GM23338 (cell line): ENCODE measurements around the gene EFR3B. TPM values are rescaled to one million over a fixed set of nuclear protein-coding genes. Genes with fewer than 3 reads are reported as not detected.

ENCODE experiments used
- ATAC-seq: fragments of 200-7000 bp; cut with Tn5 transposase; 3 replicates; pipeline ENCODE4 v1.9.1; 2020
- DNase-seq: peaks from one replicate; pipeline ENCODE4 v3.0.0-alpha.2; 2015; ENCODE audit warnings: low spot score
- H2AFZ ChIP-seq: fragments of 200-600 bp; sonication (generic); 2 replicates; pipeline ENCODE4 v1.8.0; 2016; ENCODE audit warnings: antibody characterized with exemption, mild to moderate bottlenecking, moderate library complexity
- H3F3A ChIP-seq: fragments of 200-600 bp; sonication (generic); replicated peaks from 2 replicates; pipeline ENCODE4 v1.8.0; 2017; ENCODE audit warnings: antibody characterized with exemption, mixed run types, low read depth
- H3K27ac ChIP-seq: fragments of 200-600 bp; sonication (generic); 2 replicates; pipeline ENCODE4 v1.6.1; 2016; ENCODE audit warnings: low read depth
- H3K27me3 ChIP-seq: fragments of 200-600 bp; sonication (generic); 2 replicates; pipeline ENCODE4 v1.8.0; 2016; ENCODE audit warnings: mild to moderate bottlenecking, mixed run types, moderate library complexity; ENCODE audit not compliant: insufficient read depth
- H3K36me3 ChIP-seq: fragments of 200-600 bp; sonication (generic); 2 replicates; pipeline ENCODE4 v1.8.0; 2016; ENCODE audit warnings: mild to moderate bottlenecking; ENCODE audit not compliant: insufficient read depth
- H3K4me1 ChIP-seq: fragments of 200-600 bp; sonication (generic); 2 replicates; pipeline ENCODE4 v1.8.0; 2016; ENCODE audit warnings: mild to moderate bottlenecking, moderate library complexity; ENCODE audit not compliant: insufficient read depth
- H3K4me2 ChIP-seq: fragments of 200-600 bp; sonication (generic); 2 replicates; pipeline ENCODE4 v1.7.1; 2017; ENCODE audit warnings: mixed run types
- H3K4me3 ChIP-seq: fragments of 200-600 bp; sonication (generic); 2 replicates; pipeline ENCODE4 v1.6.1; 2016; ENCODE audit warnings: mixed run types
- H3K79me2 ChIP-seq: fragments of 200-600 bp; sonication (generic); replicated peaks from 2 replicates; pipeline ENCODE4 v1.8.0; 2017; ENCODE audit warnings: mild to moderate bottlenecking; ENCODE audit not compliant: insufficient read depth
- H3K9me2 ChIP-seq: fragments of 200-600 bp; sonication (generic); 2 replicates; pipeline ENCODE4 v1.8.0; 2017; ENCODE audit not compliant: insufficient read depth
- H4K20me1 ChIP-seq: fragments of 200-600 bp; sonication (generic); replicated peaks from 2 replicates; pipeline ENCODE4 v1.8.0; 2017; ENCODE audit warnings: mild to moderate bottlenecking; ENCODE audit not compliant: insufficient read depth
- H3K27ac Mint-ChIP-seq: 2 replicates; pipeline ENCODE4 v1.8.0; 2020; ENCODE audit warnings: inconsistent platforms, mild to moderate bottlenecking, moderate library complexity, mixed read lengths
- H3K27me3 Mint-ChIP-seq: 3 replicates; pipeline ENCODE4 v1.8.0; 2022; ENCODE audit warnings: low read depth, mild to moderate bottlenecking, moderate library complexity, mixed read lengths, inconsistent platforms; ENCODE audit not compliant: insufficient read depth, poor library complexity
- H3K36me3 Mint-ChIP-seq: 3 replicates; pipeline ENCODE4 v1.8.0; 2021; ENCODE audit warnings: low read depth, mild to moderate bottlenecking, inconsistent platforms, moderate library complexity, mixed read lengths
- H3K4me1 Mint-ChIP-seq: 3 replicates; pipeline ENCODE4 v1.8.0; 2020; ENCODE audit warnings: mild to moderate bottlenecking, inconsistent platforms, mixed read lengths
- H3K4me3 Mint-ChIP-seq: 3 replicates; pipeline ENCODE4 v1.8.0; 2021; ENCODE audit warnings: moderate library complexity, mild to moderate bottlenecking, inconsistent platforms, mixed read lengths
- H3K9me3 Mint-ChIP-seq: 3 replicates; pipeline ENCODE4 v1.8.0; 2020; ENCODE audit warnings: moderate library complexity, mild to moderate bottlenecking, inconsistent platforms, mixed read lengths
- CREB1 ChIP-seq: fragments of 250-450 bp; sonication (Bioruptor Pico); IDR thresholded peaks from 2 replicates; pipeline ENCODE4 v1.5.0; 2020; ENCODE audit warnings: low read depth, mild to moderate bottlenecking, moderate library complexity
- EZH2 ChIP-seq: fragments of 200-600 bp; sonication (generic); IDR thresholded peaks from one replicate; pipeline ENCODE4 v1.8.0; 2017; ENCODE audit warnings: antibody characterized with exemption, mild to moderate bottlenecking, low read depth; ENCODE audit not compliant: unreplicated experiment
- EZH2phosphoT487 ChIP-seq: fragments of 200-600 bp; sonication (generic); IDR thresholded peaks from one replicate; pipeline ENCODE4 v1.8.1; 2018; ENCODE audit warnings: antibody characterized with exemption; ENCODE audit not compliant: unreplicated experiment
- POLR2AphosphoS5 ChIP-seq: IDR thresholded peaks from 2 replicates; pipeline ENCODE4 v1.6.1; 2016; ENCODE audit warnings: antibody characterized with exemption, low read depth
- ZNF331 ChIP-seq: fragments of 250-450 bp; sonication (Bioruptor Pico); IDR thresholded peaks from 2 replicates; pipeline ENCODE4 v1.5.0; 2020; ENCODE audit warnings: low read depth, mild to moderate bottlenecking, moderate library complexity
- polyA plus RNA-seq: library from polyadenylated mRNA; unstranded; fragments of >200 nt; fragmentation: Nextera tagmentation; extraction: Ambion mirVana; gene quantifications from 2 replicates; pipeline ENCODE4 v1.2.1, GENCODE V29; 2016
- total RNA-seq: library from RNA; depleted of rRNA; stranded (reverse); fragments of >200 nt; shearing (Covaris generic); gene quantifications from 2 replicates; pipeline ENCODE4 v1.2.3, GENCODE V29; 2014
- TF ChIP-seq, protein P1 (sequence below): IDR thresholded peaks from one replicate; pipeline ENCODE4 v1.6.1; 2018; ENCODE audit warnings: antibody characterized with exemption; ENCODE audit not compliant: unreplicated experiment
- TF ChIP-seq, protein P2 (sequence below): IDR thresholded peaks from 2 replicates; pipeline ENCODE4 v1.6.1; 2016; ENCODE audit warnings: antibody characterized with exemption

EFR3B gene
- total and polyA plus RNA-seq, 2 experiments from 2014 or later, result 3.3 to 10.7 TPM

DNA sequence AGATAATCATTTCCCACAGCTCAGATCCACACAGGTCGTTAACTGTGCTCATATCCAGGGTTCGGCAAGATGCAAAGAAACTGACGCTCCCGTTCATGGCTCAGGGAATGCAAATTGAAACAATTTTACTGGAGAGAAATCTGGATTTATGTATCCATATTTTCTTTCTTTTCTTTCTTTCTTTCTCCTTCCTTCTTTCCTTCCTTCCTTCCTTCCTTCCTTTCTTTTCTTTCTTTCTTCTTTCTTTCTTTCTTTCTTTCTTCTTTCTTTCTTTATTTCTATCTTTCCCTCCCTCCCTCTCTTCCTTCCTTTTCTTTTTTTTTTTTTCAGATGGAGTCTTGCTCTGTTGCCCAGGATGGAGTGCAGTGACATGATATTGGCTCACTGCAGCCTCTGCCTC, 146.5 kb downstream of the EFR3B start:
- Histone ChIP-seq H2AFZ (no peak overlapping the region), H3K4me3 (no peak overlapping the region), H3K79me2 (no peaks in the 10 kb centered on the region), H3F3A (no peaks in the 10 kb centered on the region), H3K9me2 (no peaks in the 10 kb centered on the region), H4K20me1 (no peaks in the 10 kb centered on the region), H3K36me3 (no peaks in the 10 kb centered on the region), H3K27me3 (no peaks in the 10 kb centered on the region), H3K27ac (no peak overlapping the region), H3K4me1 (no peaks in the 10 kb centered on the region; the same call in 1 of the 2 replicates), H3K4me2 (no peak overlapping the region)
- Mint-ChIP-seq H3K9me3 (no peaks in the 10 kb centered on the region), H3K27ac (no peak overlapping the region), H3K27me3 (peaks cover 6% of the 10 kb centered on the region), H3K4me3 (no peak overlapping the region), H3K36me3 (no peaks in the 10 kb centered on the region), H3K4me1 (peaks cover 5% of the 10 kb centered on the region; the same call in 2 of the 3 replicates)
- no peak for DNase-seq
- TF ChIP-seq CREB1 (CRISPR knock-in tag) (no peak), EZH2phosphoT487 (no peak), ZNF331 (CRISPR knock-in tag) (no peak), POLR2AphosphoS5 (no peak)
- TF ChIP-seq, protein P1, sequence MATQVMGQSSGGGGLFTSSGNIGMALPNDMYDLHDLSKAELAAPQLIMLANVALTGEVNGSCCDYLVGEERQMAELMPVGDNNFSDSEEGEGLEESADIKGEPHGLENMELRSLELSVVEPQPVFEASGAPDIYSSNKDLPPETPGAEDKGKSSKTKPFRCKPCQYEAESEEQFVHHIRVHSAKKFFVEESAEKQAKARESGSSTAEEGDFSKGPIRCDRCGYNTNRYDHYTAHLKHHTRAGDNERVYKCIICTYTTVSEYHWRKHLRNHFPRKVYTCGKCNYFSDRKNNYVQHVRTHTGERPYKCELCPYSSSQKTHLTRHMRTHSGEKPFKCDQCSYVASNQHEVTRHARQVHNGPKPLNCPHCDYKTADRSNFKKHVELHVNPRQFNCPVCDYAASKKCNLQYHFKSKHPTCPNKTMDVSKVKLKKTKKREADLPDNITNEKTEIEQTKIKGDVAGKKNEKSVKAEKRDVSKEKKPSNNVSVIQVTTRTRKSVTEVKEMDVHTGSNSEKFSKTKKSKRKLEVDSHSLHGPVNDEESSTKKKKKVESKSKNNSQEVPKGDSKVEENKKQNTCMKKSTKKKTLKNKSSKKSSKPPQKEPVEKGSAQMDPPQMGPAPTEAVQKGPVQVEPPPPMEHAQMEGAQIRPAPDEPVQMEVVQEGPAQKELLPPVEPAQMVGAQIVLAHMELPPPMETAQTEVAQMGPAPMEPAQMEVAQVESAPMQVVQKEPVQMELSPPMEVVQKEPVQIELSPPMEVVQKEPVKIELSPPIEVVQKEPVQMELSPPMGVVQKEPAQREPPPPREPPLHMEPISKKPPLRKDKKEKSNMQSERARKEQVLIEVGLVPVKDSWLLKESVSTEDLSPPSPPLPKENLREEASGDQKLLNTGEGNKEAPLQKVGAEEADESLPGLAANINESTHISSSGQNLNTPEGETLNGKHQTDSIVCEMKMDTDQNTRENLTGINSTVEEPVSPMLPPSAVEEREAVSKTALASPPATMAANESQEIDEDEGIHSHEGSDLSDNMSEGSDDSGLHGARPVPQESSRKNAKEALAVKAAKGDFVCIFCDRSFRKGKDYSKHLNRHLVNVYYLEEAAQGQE, result no peak
- TF ChIP-seq, protein P2, sequence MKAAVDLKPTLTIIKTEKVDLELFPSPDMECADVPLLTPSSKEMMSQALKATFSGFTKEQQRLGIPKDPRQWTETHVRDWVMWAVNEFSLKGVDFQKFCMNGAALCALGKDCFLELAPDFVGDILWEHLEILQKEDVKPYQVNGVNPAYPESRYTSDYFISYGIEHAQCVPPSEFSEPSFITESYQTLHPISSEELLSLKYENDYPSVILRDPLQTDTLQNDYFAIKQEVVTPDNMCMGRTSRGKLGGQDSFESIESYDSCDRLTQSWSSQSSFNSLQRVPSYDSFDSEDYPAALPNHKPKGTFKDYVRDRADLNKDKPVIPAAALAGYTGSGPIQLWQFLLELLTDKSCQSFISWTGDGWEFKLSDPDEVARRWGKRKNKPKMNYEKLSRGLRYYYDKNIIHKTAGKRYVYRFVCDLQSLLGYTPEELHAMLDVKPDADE, result no peak
- no peak for ATAC-seq

DNA sequence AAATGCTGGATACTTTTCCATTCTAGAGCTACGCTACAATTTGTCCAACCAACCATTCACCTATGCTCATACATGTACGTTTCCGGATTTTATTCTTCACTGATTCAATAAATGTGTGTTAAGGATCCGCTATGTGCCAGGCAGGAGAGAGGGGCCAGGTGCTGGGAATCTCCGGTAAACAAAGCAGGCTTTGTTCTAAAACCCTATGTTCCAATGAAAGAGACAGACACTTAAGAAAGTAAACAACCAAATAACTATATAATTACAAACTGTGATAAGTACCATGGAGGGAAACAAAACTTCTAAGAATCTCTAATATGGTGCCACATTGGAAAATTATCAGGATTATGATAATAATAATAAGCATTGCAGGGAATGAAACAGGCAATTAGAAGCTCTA, 148.7 kb downstream of the EFR3B start:
- no peak overlapping the region; the same call in 1 of the 2 replicates for H3K27ac Mint-ChIP-seq
- Histone ChIP-seq H3K4me1 (no peaks in the 10 kb centered on the region; the same call in 1 of the 2 replicates), H4K20me1 (no peaks in the 10 kb centered on the region), H2AFZ (no peak overlapping the region), H3K27ac (no peak overlapping the region), H3F3A (no peaks in the 10 kb centered on the region), H3K4me3 (no peak overlapping the region), H3K9me2 (no peaks in the 10 kb centered on the region), H3K27me3 (no peaks in the 10 kb centered on the region), H3K36me3 (no peaks in the 10 kb centered on the region), H3K4me2 (no peak overlapping the region), H3K79me2 (no peaks in the 10 kb centered on the region)
- ATAC-seq (no peak), DNase-seq (no peak)
- H3K4me1 Mint-ChIP-seq, result peaks cover 5% of the 10 kb centered on the region; the same call in 2 of the 3 replicates
- H3K27me3 Mint-ChIP-seq, result peaks cover 8% of the 10 kb centered on the region
- H3K9me3 Mint-ChIP-seq, result no peaks in the 10 kb centered on the region
- H3K4me3 Mint-ChIP-seq, result no peak overlapping the region
- H3K36me3 Mint-ChIP-seq, result no peaks in the 10 kb centered on the region
- no peak for TF ChIP-seq EZH2
- TF ChIP-seq, protein P2, result no peak
- no peak for TF ChIP-seq EZH2phosphoT487
- no peak for TF ChIP-seq ZNF331 (CRISPR knock-in tag)
